ENCODE measurements around the gene ANK2.
A peak's percentile ranks its signal among the peaks of the same experiment; 100 is the strongest.

Gene ANK2

DNA sequence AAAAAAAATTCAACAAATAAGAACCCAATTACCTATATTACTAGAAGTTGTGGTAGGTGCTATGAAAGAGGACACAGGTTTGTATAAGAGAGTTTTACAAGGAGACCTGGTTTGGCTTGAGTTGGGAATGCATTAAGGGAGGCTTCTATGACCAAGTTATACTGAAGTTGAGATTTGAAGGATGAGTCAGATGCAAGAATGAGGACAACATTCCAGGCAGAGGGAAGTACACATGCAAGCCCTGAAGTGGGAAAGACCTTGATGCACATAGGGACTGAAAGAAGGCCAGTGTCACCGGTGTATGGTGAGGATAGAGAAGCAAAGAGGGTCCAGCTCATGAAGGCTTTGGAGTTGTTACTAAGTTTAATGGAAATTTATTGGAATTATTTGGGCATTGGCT lies 52.2 kb downstream of the ANK2 start:
- DNase-seq, result no peak

DNA sequence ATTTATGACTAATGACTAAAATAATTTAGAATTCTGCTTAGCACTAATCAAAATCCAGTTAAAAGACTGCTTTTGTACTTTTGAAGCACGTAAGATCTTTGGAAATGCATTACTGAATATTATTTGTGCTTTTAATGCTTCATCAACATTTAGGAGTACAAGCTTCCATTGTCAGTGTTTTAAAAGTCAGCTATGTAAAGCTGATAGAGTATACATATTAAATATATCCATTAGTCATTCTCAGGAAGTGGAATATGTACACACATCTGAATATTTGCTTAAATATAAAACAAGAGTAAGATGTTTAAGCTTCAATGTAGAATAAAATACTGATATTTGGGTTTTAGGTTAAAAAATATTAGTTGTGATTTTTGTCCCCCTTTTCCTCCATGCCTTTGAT lies 54.1 kb downstream of the ANK2 start:
- DNase-seq, result no peak

- DNase-seq, result peak in 1 of 2 experiments; percentile 8
Measured at GRCh38 chr4:113106108-113106507, 56.7 kb downstream of the ANK2 start.

- no peak for DNase-seq
Measured at GRCh38 chr4:113109106-113109718, 59.8 kb downstream of the ANK2 start.

- DNase-seq, result peak in 1 of 2 experiments; percentile 6
Measured at GRCh38 chr4:113112338-113112978, 63.0 kb downstream of the ANK2 start.

DNA sequence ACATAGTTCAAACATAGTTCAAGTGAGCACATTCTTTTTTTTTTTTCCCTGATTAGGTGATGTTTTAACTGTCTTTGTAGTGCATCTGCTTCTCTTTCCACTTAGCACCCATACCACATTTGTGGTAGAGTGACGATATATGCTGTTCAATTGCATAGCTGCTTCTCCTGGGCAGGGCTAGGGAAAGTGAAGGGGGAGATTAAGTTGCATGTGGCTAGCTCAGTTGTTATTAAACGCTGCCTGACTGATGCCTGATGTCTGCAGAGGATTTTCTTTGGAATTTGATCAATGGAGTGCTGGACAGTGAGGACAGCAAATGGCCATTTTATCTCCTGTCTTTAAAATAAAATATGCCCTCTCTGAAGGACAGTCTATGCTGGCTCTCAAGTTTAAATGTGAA lies 63.7 kb downstream of the ANK2 start:
- no peak for DNase-seq

- no peak for DNase-seq
Measured at GRCh38 chr4:113114884-113115283, 65.4 kb downstream of the ANK2 start.

GRCh38 chr4:113116414-113117357 lies 67.2 kb downstream of the ANK2 start:
- DNase-seq, result no peak

GRCh38 chr4:113117358-113117702 lies 67.9 kb downstream of the ANK2 start:
- no peak for DNase-seq

DNA sequence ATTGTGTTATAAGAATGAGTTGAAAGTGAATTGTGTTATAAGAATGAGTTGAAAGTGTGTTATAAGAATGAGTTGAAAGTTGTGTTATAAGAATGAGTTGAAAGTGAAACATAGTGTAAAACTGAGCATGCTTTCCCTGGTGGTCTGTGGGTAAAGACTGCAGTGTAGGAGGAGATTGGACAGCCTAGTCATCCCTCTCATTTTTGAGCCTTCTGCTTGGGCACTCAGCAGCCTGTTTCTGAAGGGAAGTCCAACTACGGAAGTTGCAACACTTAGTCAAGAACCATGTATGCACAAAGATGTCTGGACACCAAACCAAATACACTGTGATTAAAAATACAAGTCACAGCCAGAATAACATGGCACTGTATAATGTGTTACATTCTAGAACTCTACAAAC lies 72.6 kb downstream of the ANK2 start:
- DNase-seq, result peak in 1 of 2 experiments; percentile 8

- no peak for DNase-seq
Measured at GRCh38 chr4:113125418-113125817, 76.0 kb downstream of the ANK2 start.

DNA sequence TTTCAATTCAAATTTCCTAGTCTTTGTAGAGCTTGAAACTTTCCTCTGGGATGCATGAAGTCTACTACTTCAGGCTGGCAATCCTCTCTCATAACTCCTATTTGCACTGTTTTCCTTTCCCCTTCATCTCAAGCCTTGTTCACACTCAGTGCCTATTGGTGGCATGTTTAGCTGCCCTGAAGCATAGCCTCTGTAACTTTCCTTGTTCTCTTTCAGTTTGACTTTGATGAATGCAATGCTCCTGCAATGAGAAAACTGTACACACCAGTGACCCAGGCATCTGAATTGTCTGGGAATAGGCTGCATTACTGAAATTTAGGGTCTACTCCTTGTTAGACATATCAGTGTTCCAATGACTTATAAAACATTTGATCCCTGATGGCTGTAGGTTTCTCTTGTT lies 81.7 kb downstream of the ANK2 start:
- no peak for DNase-seq

GRCh38 chr4:113131621-113132020 lies 82.2 kb downstream of the ANK2 start:
- DNase-seq, result no peak

DNA sequence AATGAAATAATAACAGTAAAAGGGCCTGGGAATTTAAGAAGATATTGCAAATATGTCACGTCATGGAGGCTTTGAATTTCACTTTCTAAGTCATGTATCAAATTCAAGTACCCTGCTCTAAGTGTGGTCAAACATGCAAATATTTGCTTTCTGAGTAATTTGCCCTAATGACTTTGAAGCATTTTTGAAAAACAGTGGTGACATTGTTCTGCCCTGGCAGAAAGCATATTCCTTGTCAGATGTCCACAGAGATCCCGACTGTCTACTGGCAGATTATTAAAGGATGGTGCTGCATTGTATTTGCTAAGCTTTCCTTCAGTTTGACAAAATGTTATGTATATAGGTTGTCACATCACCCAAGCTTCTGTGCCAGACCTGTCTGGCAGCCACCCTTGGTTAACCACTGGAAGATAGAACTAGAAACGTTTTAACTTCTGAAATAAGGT lies 92.5 kb downstream of the ANK2 start:
- no peak for DNase-seq

GRCh38 chr4:113142351-113142750 lies 92.9 kb downstream of the ANK2 start:
- no peak for DNase-seq

- DNase-seq, result no peak
Measured at GRCh38 chr4:113144091-113144490, 94.6 kb downstream of the ANK2 start.

GRCh38 chr4:113145147-113145518 lies 95.7 kb downstream of the ANK2 start:
- DNase-seq, result no peak

GRCh38 chr4:113145519-113146291 lies 96.3 kb downstream of the ANK2 start:
- no peak for DNase-seq

- no peak for DNase-seq
Measured at GRCh38 chr4:113146876-113147358, 97.5 kb downstream of the ANK2 start.

DNA sequence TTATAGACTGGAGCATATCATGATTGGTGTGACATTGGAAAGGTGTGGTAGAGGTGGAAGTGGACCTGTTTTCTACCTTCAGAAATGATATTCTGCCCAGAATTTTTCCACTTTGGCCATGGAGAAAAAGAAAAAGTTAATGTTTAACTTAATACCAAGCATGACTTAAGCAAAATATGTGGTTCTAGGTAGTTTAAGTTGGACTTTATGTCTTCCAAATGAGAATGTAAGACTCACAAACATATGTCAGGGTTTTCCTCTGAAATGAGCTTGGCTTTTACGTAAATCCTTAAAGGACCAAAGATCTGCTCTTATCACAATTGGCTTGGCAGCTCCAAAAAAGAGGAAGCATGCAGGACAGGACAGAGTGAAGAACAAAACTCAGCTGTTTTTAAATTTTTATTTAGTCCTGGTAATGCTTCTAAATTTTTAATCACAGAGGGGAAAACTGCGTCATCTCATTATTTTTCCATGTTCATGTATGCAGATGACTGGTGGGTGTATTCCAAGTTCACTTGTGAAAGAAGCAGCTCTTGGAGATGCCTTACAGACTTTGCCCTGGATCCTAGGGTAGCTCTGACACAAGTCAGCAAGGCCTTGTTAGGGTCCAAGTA lies 98.2 kb downstream of the ANK2 start:
- DNase-seq, result no peak

DNA sequence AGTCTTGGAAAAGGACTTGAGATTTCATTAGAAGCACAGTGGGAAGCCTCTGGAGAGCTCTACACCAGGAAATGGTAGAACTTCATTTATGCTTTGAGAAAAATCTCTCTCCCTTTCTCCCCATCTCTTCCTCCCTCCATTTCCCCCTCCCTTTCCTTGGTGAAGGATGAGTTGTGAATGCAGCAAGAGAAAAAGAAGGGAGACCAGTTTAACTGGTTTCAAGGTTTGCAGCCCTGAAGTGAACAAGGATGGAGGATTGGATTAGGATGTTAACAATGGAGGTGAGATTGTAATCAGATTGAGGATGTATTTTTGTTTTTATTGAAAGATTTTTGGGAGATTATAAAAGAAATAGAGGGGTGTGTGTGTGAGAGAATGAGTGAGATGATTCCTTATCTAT lies 99.5 kb downstream of the ANK2 start:
- no peak for DNase-seq

GRCh38 chr4:113153529-113154101 lies 104.2 kb downstream of the ANK2 start:
- DNase-seq, result peak; percentile 2 to 6

All from AML-193 (cell line).